SK-N-MC (cell line): ENCODE results near the gene TMEM45A.

Experiments
- DNase-seq: peaks from one replicate; pipeline ENCODE4 v3.0.0-alpha.2; 2011; ENCODE audit warnings: low read depth, low spot score
- H3K27ac ChIP-seq: fragments of 200-600 bp; sonication (generic); 2 replicates; pipeline ENCODE4 v1.5.1; 2016; ENCODE audit warnings: mixed run types
- H3K36me3 ChIP-seq: fragments of 200-600 bp; sonication (generic); 2 replicates; pipeline ENCODE4 v1.6.1; 2017; ENCODE audit warnings: antibody characterized with exemption, low read length, mixed read lengths; ENCODE audit not compliant: insufficient read depth
- H3K4me3 ChIP-seq: fragments of 200-600 bp; sonication (generic); 2 replicates; pipeline ENCODE4 v1.5.1; 2016
- H3K9ac ChIP-seq: fragments of 200-600 bp; sonication (generic); 2 replicates; pipeline ENCODE4 v1.8.0; 2017; ENCODE audit warnings: mixed run types, mixed read lengths; ENCODE audit not compliant: insufficient read length
- H3K9me3 ChIP-seq: fragments of 200-600 bp; sonication (generic); 2 replicates; pipeline ENCODE4 v1.6.1; 2017; ENCODE audit warnings: low read depth, mild to moderate bottlenecking, antibody characterized with exemption, low read length, moderate library complexity, mixed read lengths
- EZH2 ChIP-seq: fragments of 200-600 bp; sonication (generic); IDR thresholded peaks from one replicate; pipeline ENCODE4 v1.6.1; 2017; ENCODE audit warnings: antibody characterized with exemption
- FOXP2 ChIP-seq: optimal IDR thresholded peaks from 2 replicates; pipeline ENCODE3; 2011; ENCODE audit warnings: mild to moderate bottlenecking, moderate library complexity; ENCODE audit not compliant: insufficient read depth; ENCODE audit errors: extremely low read length, control extremely low read depth
- POLR2AphosphoS5 ChIP-seq: IDR thresholded peaks from 2 replicates; pipeline ENCODE4 v1.6.1; 2012; ENCODE audit warnings: mild to moderate bottlenecking, low read depth, low read length, borderline replicate concordance

Gene TMEM45A

DNA sequence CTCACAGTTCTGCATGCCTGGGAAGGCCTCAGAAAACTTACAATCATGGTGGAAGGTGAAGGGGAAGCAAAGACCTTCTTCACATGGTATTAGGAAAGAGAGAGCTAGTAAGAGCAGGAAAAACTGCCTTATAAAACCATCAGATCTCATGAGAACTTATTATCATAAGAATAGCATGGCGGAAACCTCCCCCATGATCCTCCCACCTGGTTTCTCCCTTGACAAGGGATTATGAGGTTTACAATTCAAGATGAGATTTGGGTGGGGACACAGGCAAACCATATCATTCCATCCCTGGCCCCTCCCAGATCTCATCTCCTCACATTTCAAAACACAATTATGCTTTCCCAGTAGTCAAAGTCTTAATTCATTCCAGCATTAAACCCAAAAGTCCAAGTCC is 34.6 kb upstream of the TMEM45A start:
- no peak overlapping the region for H3K27ac ChIP-seq
- no peak overlapping the region for H3K4me3 ChIP-seq
- H3K9ac ChIP-seq = no peak overlapping the region
- H3K9me3 ChIP-seq = no peaks in the 10 kb centered on the region
- H3K36me3 ChIP-seq = no peaks in the 10 kb centered on the region
- TF ChIP-seq EZH2 (no peak), POLR2AphosphoS5 (no peak), FOXP2 (no peak)
- DNase-seq = no peak

GRCh38 chr3:100458814-100459213 is 33.6 kb upstream of the TMEM45A start:
- TF ChIP-seq EZH2 (no peak), POLR2AphosphoS5 (no peak), FOXP2 (no peak)

GRCh38 chr3:100463002-100463401 is 29.4 kb upstream of the TMEM45A start:
- H3K9me3 ChIP-seq = peaks cover 6% of the 10 kb centered on the region; the same call in 1 of the 2 replicates
- TF ChIP-seq POLR2AphosphoS5 (no peak), FOXP2 (no peak), EZH2 (no peak)
- no peak overlapping the region for H3K4me3 ChIP-seq
- no peak overlapping the region for H3K9ac ChIP-seq
- DNase-seq = peak; percentile 34
- H3K36me3 ChIP-seq = no peaks in the 10 kb centered on the region
- H3K27ac ChIP-seq = no peak overlapping the region

More at GRCh38 chr3:100458814-100459213, 33.6 kb upstream of the TMEM45A start:
- H3K4me3 ChIP-seq = no peak overlapping the region
- no peak overlapping the region for H3K27ac ChIP-seq
- no peaks in the 10 kb centered on the region for H3K36me3 ChIP-seq
- no peaks in the 10 kb centered on the region for H3K9me3 ChIP-seq
- no peak overlapping the region for H3K9ac ChIP-seq
- DNase-seq = no peak

DNA sequence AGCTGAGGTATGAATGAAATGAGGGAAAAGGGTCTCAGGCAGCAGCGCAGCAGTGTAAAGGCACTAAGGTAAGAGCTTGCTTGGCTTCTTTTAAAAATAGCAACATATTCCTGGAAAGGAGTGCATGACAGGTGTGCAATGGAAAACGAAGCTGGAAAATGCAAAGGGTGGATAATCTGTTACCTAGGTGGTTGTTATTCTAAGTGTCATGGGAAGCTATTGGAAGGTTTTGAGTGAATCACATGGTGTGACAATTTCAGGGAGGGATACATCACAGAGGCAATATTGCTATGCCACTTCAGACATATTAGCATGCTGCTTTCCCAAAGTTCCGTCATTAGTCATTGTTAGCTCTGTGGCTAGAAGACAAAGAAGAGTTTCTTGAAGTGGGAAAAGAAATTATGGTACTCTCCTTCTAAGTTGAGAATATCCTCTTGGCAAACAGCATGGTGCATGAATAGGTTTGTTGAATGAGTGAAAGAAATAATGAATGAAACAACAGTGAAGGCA is 28.7 kb upstream of the TMEM45A start:
- H3K4me3 ChIP-seq = no peak overlapping the region
- no peak for DNase-seq
- no peaks in the 10 kb centered on the region for H3K36me3 ChIP-seq
- no peak for TF ChIP-seq POLR2AphosphoS5
- no peak for TF ChIP-seq EZH2
- TF ChIP-seq FOXP2 = no peak
- H3K27ac ChIP-seq = no peak overlapping the region
- H3K9me3 ChIP-seq = peaks cover 8% of the 10 kb centered on the region; the same call in 1 of the 2 replicates
- no peak overlapping the region for H3K9ac ChIP-seq

GRCh38 chr3:100465892-100466777 is 26.3 kb upstream of the TMEM45A start:
- no peak for DNase-seq
- H3K9ac ChIP-seq = no peak overlapping the region
- H3K27ac ChIP-seq = no peak overlapping the region

GRCh38 chr3:100467133-100467532 is 25.3 kb upstream of the TMEM45A start:
- Histone ChIP-seq H3K4me3 (no peak overlapping the region), H3K36me3 (no peaks in the 10 kb centered on the region), H3K27ac (no peak overlapping the region), H3K9me3 (peaks cover 8% of the 10 kb centered on the region; the same call in 1 of the 2 replicates), H3K9ac (no peak overlapping the region)
- TF ChIP-seq FOXP2 (no peak), POLR2AphosphoS5 (no peak), EZH2 (no peak)
- no peak for DNase-seq

More at GRCh38 chr3:100465892-100466777, 26.3 kb upstream of the TMEM45A start:
- Histone ChIP-seq H3K9me3 (peaks cover 8% of the 10 kb centered on the region; the same call in 1 of the 2 replicates), H3K36me3 (no peaks in the 10 kb centered on the region), H3K4me3 (no peak overlapping the region)
- TF ChIP-seq FOXP2 = no peak
- TF ChIP-seq POLR2AphosphoS5 = no peak
- TF ChIP-seq EZH2 = no peak

- no peak for TF ChIP-seq FOXP2
- TF ChIP-seq POLR2AphosphoS5 = no peak
- no peak for TF ChIP-seq EZH2
- H3K36me3 ChIP-seq = no peaks in the 10 kb centered on the region
- DNase-seq = no peak
- no peak overlapping the region for H3K9ac ChIP-seq
- H3K27ac ChIP-seq = no peak overlapping the region
- peaks cover 8% of the 10 kb centered on the region; the same call in 1 of the 2 replicates for H3K9me3 ChIP-seq
- H3K4me3 ChIP-seq = no peak overlapping the region
These were observed 23.7 kb upstream of the TMEM45A start for GRCh38 chr3:100468676-100469075.

DNA sequence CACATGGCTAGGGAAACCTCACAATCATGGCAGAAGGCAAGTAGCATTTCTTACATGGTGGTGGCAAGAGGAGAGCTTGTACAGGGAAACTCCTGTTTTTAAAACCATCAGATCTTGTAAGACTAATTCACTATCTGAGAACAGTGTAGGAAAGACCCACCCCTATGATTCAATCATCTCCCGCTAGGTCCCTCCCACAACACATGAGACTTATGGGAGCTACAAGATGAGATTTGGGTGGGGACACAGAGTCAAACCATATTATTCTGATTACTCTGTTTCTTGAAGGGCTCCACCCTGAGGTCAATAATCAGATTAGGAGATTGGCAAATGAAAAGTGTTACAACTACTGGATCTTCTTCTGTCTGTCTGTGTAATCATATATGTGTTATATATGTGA is 21.5 kb upstream of the TMEM45A start:
- H3K27ac ChIP-seq = no peak overlapping the region
- no peaks in the 10 kb centered on the region for H3K36me3 ChIP-seq
- H3K9ac ChIP-seq = no peak overlapping the region
- TF ChIP-seq FOXP2 = no peak
- TF ChIP-seq POLR2AphosphoS5 = no peak
- TF ChIP-seq EZH2 = no peak
- H3K9me3 ChIP-seq = peaks cover 8% of the 10 kb centered on the region; the same call in 1 of the 2 replicates
- no peak overlapping the region for H3K4me3 ChIP-seq
- no peak for DNase-seq
